Activated CD4-positive, alpha-beta memory T cell treated with anti-CD3 and anti-CD28 coated beads, Interleukin-2, amount 10 ng/mL, durations not matched to agents 7 days and 5 days (primary cell): ENCODE results near the gene CIITA. TPM values are rescaled to one million over a fixed set of nuclear protein-coding genes. Genes with fewer than 3 reads are reported as not detected.

Source experiments
- CTCF ChIA-PET: fragments of 350-600 bp; sonication (Branson Sonifier 250); formaldehyde crosslinking; loops from one replicate; lab custom pipeline; 2021; ENCODE audit warnings: antibody characterized with exemption, inconsistent platforms; lab: Charles Lee
- POLR2A ChIA-PET: fragments of 350-600 bp; sonication (Branson Sonifier 250); formaldehyde crosslinking; loops from one replicate; lab custom pipeline; 2021; ENCODE audit warnings: antibody characterized with exemption; lab: Charles Lee
- DNase-seq: peaks from one replicate; pipeline ENCODE4 v3.0.0-alpha.2; 2020
- H3K27ac Mint-ChIP-seq: one replicate; pipeline ENCODE4 v1.8.0; 2021; ENCODE audit warnings: mild to moderate bottlenecking, mixed read lengths
- H3K27me3 Mint-ChIP-seq: one replicate; pipeline ENCODE4 v1.8.0; 2021; ENCODE audit warnings: mixed read lengths
- H3K36me3 Mint-ChIP-seq: one replicate; pipeline ENCODE4 v1.8.0; 2021; ENCODE audit warnings: low read depth, mixed read lengths
- H3K4me1 Mint-ChIP-seq: one replicate; pipeline ENCODE4 v1.8.0; 2021; ENCODE audit warnings: mixed read lengths
- H3K4me3 Mint-ChIP-seq: one replicate; pipeline ENCODE4 v1.8.0; 2021; ENCODE audit warnings: mild to moderate bottlenecking, mixed read lengths
- H3K9me3 Mint-ChIP-seq: one replicate; pipeline ENCODE4 v1.8.0; 2021; ENCODE audit warnings: mixed read lengths
- total RNA-seq, 2 experiments: library from RNA; stranded (reverse); gene quantifications; one replicate each; pipeline ENCODE4 v1.2.3, GENCODE V29; 2021

Gene CIITA
- total RNA-seq, 2 experiments from 2014 or later: 48.5 to 48.9 TPM

- H3K27ac Mint-ChIP-seq: no peak overlapping the region
- H3K27me3 Mint-ChIP-seq: no peaks in the 10 kb centered on the region
- peaks cover 56% of the 10 kb centered on the region for H3K36me3 Mint-ChIP-seq
- CTCF ChIA-PET: interaction anchor here (1.6 kb wide), 1 partner anchor 12 kb away, joined by 6 read pairs; no protein-coding TSS in a partner anchor
- no peak overlapping the region for H3K4me3 Mint-ChIP-seq
- H3K4me1 Mint-ChIP-seq: peaks cover 45% of the 10 kb centered on the region
- DNase-seq: no peak
- H3K9me3 Mint-ChIP-seq: no peaks in the 10 kb centered on the region
- POLR2A ChIA-PET: interaction anchor here (1.2 to 2.6 kb wide), 2 partner anchors 12 to 17 kb away, joined by 3 to 17 read pairs; partner anchors contain the start of gene CIITA
Observed at GRCh38 chr16:10889855-10890254, 12.9 kb downstream of the CIITA start.

- Mint-ChIP-seq H3K27ac (no peak overlapping the region), H3K9me3 (no peaks in the 10 kb centered on the region), H3K27me3 (no peaks in the 10 kb centered on the region), H3K4me3 (no peak overlapping the region), H3K36me3 (peaks cover 63% of the 10 kb centered on the region), H3K4me1 (peaks cover 29% of the 10 kb centered on the region)
- ChIA-PET POLR2A (no interaction called here), CTCF (interaction anchor here (1.1 kb wide), 1 partner anchor 14 kb away, joined by 3 read pairs; no protein-coding TSS in a partner anchor)
- DNase-seq: no peak
Observed at GRCh38 chr16:10892782-10893318, 15.8 kb downstream of the CIITA start.

- ChIA-PET POLR2A (no interaction called here), CTCF (no interaction called here)
- Mint-ChIP-seq H3K9me3 (no peaks in the 10 kb centered on the region), H3K36me3 (peaks cover 68% of the 10 kb centered on the region), H3K4me1 (peaks cover 21% of the 10 kb centered on the region), H3K4me3 (no peak overlapping the region), H3K27ac (no peak overlapping the region), H3K27me3 (no peaks in the 10 kb centered on the region)
- DNase-seq: peak; percentile 42
Observed at GRCh38 chr16:10895053-10895946, 18.3 kb downstream of the CIITA start.

- H3K27me3 Mint-ChIP-seq: no peaks in the 10 kb centered on the region
- ChIA-PET CTCF (no interaction called here), POLR2A (no interaction called here)
- no peak overlapping the region for H3K4me3 Mint-ChIP-seq
- H3K27ac Mint-ChIP-seq: no peak overlapping the region
- H3K36me3 Mint-ChIP-seq: peaks cover 70% of the 10 kb centered on the region
- H3K9me3 Mint-ChIP-seq: no peaks in the 10 kb centered on the region
- DNase-seq: no peak
- peaks cover 16% of the 10 kb centered on the region for H3K4me1 Mint-ChIP-seq
Observed at GRCh38 chr16:10896165-10896564, 19.2 kb downstream of the CIITA start.

- DNase-seq: no peak
- ChIA-PET POLR2A (no interaction called here), CTCF (no interaction called here)
- Mint-ChIP-seq H3K4me1 (peaks cover 11% of the 10 kb centered on the region), H3K4me3 (no peak overlapping the region), H3K27ac (no peak overlapping the region), H3K36me3 (peaks cover 71% of the 10 kb centered on the region), H3K9me3 (no peaks in the 10 kb centered on the region), H3K27me3 (no peaks in the 10 kb centered on the region)
Observed at GRCh38 chr16:10896723-10897122, 19.7 kb downstream of the CIITA start.

GRCh38 chr16:10897134-10897533, 20.1 kb downstream of the CIITA start:
- Mint-ChIP-seq H3K4me1 (peaks cover 10% of the 10 kb centered on the region), H3K27me3 (no peaks in the 10 kb centered on the region), H3K4me3 (no peak overlapping the region), H3K27ac (no peak overlapping the region), H3K9me3 (no peaks in the 10 kb centered on the region), H3K36me3 (peaks cover 74% of the 10 kb centered on the region)
- DNase-seq: no peak
- POLR2A ChIA-PET: interaction anchor here (0.7 kb wide), 1 partner anchor 26 kb away, joined by 3 read pairs; no protein-coding TSS in a partner anchor
- CTCF ChIA-PET: no interaction called here

- Mint-ChIP-seq H3K27me3 (no peaks in the 10 kb centered on the region), H3K4me1 (no peaks in the 10 kb centered on the region), H3K36me3 (peaks cover 73% of the 10 kb centered on the region), H3K4me3 (no peak overlapping the region), H3K9me3 (no peaks in the 10 kb centered on the region), H3K27ac (no peak overlapping the region)
- DNase-seq: no peak
- CTCF ChIA-PET: interaction anchor here (0.6 kb wide), 1 partner anchor 756 kb away, joined by 3 read pairs; no protein-coding TSS in a partner anchor
- POLR2A ChIA-PET: no interaction called here
Observed at GRCh38 chr16:10902999-10903398, 26.0 kb downstream of the CIITA start.

- Mint-ChIP-seq H3K27me3 (no peaks in the 10 kb centered on the region), H3K4me3 (no peak overlapping the region), H3K4me1 (no peaks in the 10 kb centered on the region), H3K27ac (no peak overlapping the region), H3K9me3 (no peaks in the 10 kb centered on the region), H3K36me3 (peaks cover 62% of the 10 kb centered on the region)
- no peak for DNase-seq
- ChIA-PET CTCF (interaction anchor here (1.5 kb wide), 1 partner anchor 13 kb away, joined by 3 read pairs; no protein-coding TSS in a partner anchor), POLR2A (no interaction called here)
Observed at GRCh38 chr16:10906482-10906881, 29.5 kb downstream of the CIITA start.

- Mint-ChIP-seq H3K4me1 (no peaks in the 10 kb centered on the region), H3K36me3 (peaks cover 60% of the 10 kb centered on the region)
- POLR2A ChIA-PET: interaction anchor here (1.2 kb wide), 1 partner anchor 31 kb away, joined by 3 read pairs; no protein-coding TSS in a partner anchor
Observed at GRCh38 chr16:10906914-10907756, 30.1 kb downstream of the CIITA start.

GRCh38 chr16:10907757-10908045, 30.7 kb downstream of the CIITA start:
- ChIA-PET CTCF (interaction anchor here (1.0 kb wide), 1 partner anchor 170 kb away, joined by 4 read pairs; no protein-coding TSS in a partner anchor), POLR2A (interaction anchor here (1.2 kb wide), 1 partner anchor 32 kb away, joined by 3 read pairs; no protein-coding TSS in a partner anchor)
- H3K27me3 Mint-ChIP-seq: no peaks in the 10 kb centered on the region
- no peak overlapping the region for H3K4me3 Mint-ChIP-seq
- no peak overlapping the region for H3K27ac Mint-ChIP-seq
- DNase-seq: no peak
- no peaks in the 10 kb centered on the region for H3K4me1 Mint-ChIP-seq
- no peaks in the 10 kb centered on the region for H3K9me3 Mint-ChIP-seq
- peaks cover 54% of the 10 kb centered on the region for H3K36me3 Mint-ChIP-seq

More at GRCh38 chr16:10906914-10907756, 30.1 kb downstream of the CIITA start:
- H3K9me3 Mint-ChIP-seq: no peaks in the 10 kb centered on the region
- no peak overlapping the region for H3K27ac Mint-ChIP-seq
- no peaks in the 10 kb centered on the region for H3K27me3 Mint-ChIP-seq
- H3K4me3 Mint-ChIP-seq: no peak overlapping the region
- CTCF ChIA-PET: interaction anchor here (1.0 to 1.5 kb wide), 2 partner anchors 14 to 170 kb away, joined by 3 to 4 read pairs; no protein-coding TSS in a partner anchor
- no peak for DNase-seq

GRCh38 chr16:10911267-10911666, 34.3 kb downstream of the CIITA start:
- Mint-ChIP-seq H3K27me3 (no peaks in the 10 kb centered on the region), H3K27ac (no peak overlapping the region), H3K4me3 (no peak overlapping the region), H3K36me3 (peaks cover 39% of the 10 kb centered on the region), H3K4me1 (peaks cover 7% of the 10 kb centered on the region), H3K9me3 (no peaks in the 10 kb centered on the region)
- POLR2A ChIA-PET: no interaction called here
- CTCF ChIA-PET: interaction anchor here (0.6 kb wide), 1 partner anchor 576 kb away, joined by 3 read pairs; no protein-coding TSS in a partner anchor
- DNase-seq: no peak

GRCh38 chr16:10916534-10916933, 39.5 kb downstream of the CIITA start:
- Mint-ChIP-seq H3K27ac (peak overlapping the region; percentile 29), H3K4me1 (peaks cover 13% of the 10 kb centered on the region), H3K36me3 (peaks cover 41% of the 10 kb centered on the region), H3K27me3 (no peaks in the 10 kb centered on the region), H3K9me3 (no peaks in the 10 kb centered on the region), H3K4me3 (no peak overlapping the region)
- POLR2A ChIA-PET: interaction anchor here (0.8 to 2.0 kb wide), 4 partner anchors 10 to 172 kb away, joined by 3 to 6 read pairs (median 4); partner anchors contain the start of gene NUBP1
- CTCF ChIA-PET: interaction anchor here (0.7 to 6.1 kb wide), 5 partner anchors 38 to 402 kb away, joined by 3 to 39 read pairs (median 3); partner anchors contain the start of gene NUBP1
- DNase-seq: no peak
